ENCODE measurements around the gene PSMG1. TPM values are rescaled to one million over a fixed set of nuclear protein-coding genes. Genes with fewer than 3 reads are reported as not detected.
A peak's percentile ranks its signal among the peaks of the same experiment; 100 is the strongest.

Gene PSMG1
- polyA plus RNA-seq, 4 donors: 41.6 to 52.1 (median 42.7) TPM

- no peak for DNase-seq (ENCODE audit: low read depth in 4 of 4, low spot score in 2 of 4)
Measured at GRCh38 chr21:39126486-39126806, 56.8 kb downstream of the PSMG1 start.

GRCh38 chr21:39125752-39126485 is 57.3 kb downstream of the PSMG1 start:
- DNase-seq (ENCODE audit: low read depth in 4 of 4, low spot score in 2 of 4): peak in 1 of 4 donors; percentile 65

Other genes with a start within 250 kb of the PSMG1 start
- 10 to 100 TPM; 44.3 to 56.3 (median 48.1) TPM for gene BRWD1, start 130.2 kb upstream of the PSMG1 start, polyA plus RNA-seq (ENCODE audit: insufficient read length in 4 of 4)
- gene HMGN1, start 165.6 kb upstream of the PSMG1 start, polyA plus RNA-seq (ENCODE audit: insufficient read length in 4 of 4): 100 to 1,000 TPM; 705 to 732 (median 719) TPM